Measurements from ENCODE around the gene LRRC36. TPM values are rescaled to one million over a fixed set of nuclear protein-coding genes. Genes with fewer than 3 reads are reported as not detected.

LRRC36 gene
- total RNA-seq, 4 donors from 2014 or later = 0.33 TPM; not detected in 3

DNA sequence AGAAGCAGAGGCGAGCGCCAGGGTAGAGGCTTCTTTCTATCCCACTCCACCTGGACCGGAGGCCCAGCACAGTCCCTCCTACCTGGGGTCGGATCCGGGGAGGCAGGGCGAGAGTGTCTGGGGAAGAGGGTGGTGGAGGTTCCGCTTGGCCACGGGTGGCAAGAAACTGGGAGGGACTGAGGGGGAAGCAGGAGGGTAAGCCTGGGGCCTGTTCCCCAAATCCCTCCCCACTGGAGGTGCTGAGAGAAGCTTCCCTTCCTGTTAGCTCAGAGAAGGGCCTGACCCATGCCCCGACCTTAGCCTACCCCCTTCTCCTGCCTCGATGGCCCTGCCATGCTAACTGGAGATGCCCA lies 68.5 kb downstream of the LRRC36 start:
- intact Hi-C loops (cut with DNase I) = no loop called here
- peaks cover 0 to 7% (median 0%) of the 10 kb centered on the region in 4 donors for H3K36me3 ChIP-seq
- no peak for TF ChIP-seq POLR2A (IDR thresholded peaks at IDR 0.05; ENCODE audit: low read depth)
- no peak for TF ChIP-seq EP300 (IDR thresholded peaks at IDR 0.05)
- no peak for TF ChIP-seq POLR2AphosphoS5 (IDR thresholded peaks at IDR 0.05)
- TF ChIP-seq, protein P1, sequence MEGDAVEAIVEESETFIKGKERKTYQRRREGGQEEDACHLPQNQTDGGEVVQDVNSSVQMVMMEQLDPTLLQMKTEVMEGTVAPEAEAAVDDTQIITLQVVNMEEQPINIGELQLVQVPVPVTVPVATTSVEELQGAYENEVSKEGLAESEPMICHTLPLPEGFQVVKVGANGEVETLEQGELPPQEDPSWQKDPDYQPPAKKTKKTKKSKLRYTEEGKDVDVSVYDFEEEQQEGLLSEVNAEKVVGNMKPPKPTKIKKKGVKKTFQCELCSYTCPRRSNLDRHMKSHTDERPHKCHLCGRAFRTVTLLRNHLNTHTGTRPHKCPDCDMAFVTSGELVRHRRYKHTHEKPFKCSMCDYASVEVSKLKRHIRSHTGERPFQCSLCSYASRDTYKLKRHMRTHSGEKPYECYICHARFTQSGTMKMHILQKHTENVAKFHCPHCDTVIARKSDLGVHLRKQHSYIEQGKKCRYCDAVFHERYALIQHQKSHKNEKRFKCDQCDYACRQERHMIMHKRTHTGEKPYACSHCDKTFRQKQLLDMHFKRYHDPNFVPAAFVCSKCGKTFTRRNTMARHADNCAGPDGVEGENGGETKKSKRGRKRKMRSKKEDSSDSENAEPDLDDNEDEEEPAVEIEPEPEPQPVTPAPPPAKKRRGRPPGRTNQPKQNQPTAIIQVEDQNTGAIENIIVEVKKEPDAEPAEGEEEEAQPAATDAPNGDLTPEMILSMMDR (IDR thresholded peaks at IDR 0.05) = no peak
- H3K4me3 ChIP-seq = no peak overlapping the region
- no peaks in the 10 kb centered on the region for H3K9me3 ChIP-seq
- H3K4me1 ChIP-seq = peaks cover 70 to 99% (median 93%) of the 10 kb centered on the region in 4 donors
- H3K27ac ChIP-seq (replicated peaks in 1 of 4) = peak overlapping the region; percentile 80 to 88 (median 81)
- DNase-seq (ENCODE audit: extremely low spot score) = no peak
- WGBS = 86% methylated on average over 5 of the region's 10 CpGs
- H3K27me3 ChIP-seq = no peaks in the 10 kb centered on the region

DNA sequence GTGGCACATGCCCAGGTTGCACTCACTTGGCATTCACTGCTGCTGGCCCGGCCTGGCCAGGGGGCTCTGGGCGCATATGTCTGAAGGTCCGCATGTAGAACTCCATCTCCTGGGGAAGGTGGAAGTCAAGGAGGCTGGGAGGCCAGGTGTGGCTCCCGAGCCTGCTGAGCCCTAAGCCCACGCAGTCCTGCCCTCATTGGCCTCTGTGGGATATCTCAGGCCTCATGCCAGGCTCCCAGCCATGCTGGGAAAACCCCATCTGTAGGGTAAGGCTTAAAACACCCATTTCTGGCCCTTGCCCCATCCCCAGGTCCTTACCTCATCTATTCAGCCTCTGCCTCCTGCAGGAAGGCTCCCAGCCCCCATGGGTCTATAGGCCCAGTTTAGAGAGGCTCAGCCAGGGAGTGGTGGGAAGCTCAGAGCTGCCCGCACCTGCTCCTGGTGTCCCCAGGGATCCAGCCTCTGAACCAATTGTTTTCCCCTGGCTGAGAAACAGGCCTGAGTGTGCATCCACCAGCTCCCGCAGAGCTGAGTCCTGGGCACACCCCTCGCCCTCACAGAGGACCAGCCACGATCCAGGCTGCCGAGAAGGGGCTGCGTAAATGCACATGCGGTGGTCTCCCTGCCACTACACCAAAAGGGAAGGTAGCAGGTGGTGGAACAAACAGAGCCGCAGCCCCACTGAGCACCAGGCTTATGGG lies 69.0 kb downstream of the LRRC36 start:
- no peaks in the 10 kb centered on the region for H3K9me3 ChIP-seq
- intact Hi-C loops (cut with DNase I) = no loop called here
- H3K4me3 ChIP-seq = peak overlapping the region in 3 of 4 donors; percentile 9 to 32 (median 11)
- H3K27me3 ChIP-seq = no peaks in the 10 kb centered on the region
- no peak for TF ChIP-seq POLR2A (IDR thresholded peaks at IDR 0.05; ENCODE audit: low read depth)
- peak overlapping the region; percentile 80 to 88 (median 81) for H3K27ac ChIP-seq (replicated peaks in 1 of 4)
- H3K36me3 ChIP-seq = peaks cover 0 to 1% (median 0%) of the 10 kb centered on the region in 4 donors
- 64% methylated on average over 8 of the region's 13 CpGs for WGBS
- peaks cover 67 to 94% (median 88%) of the 10 kb centered on the region in 4 donors for H3K4me1 ChIP-seq
- DNase-seq (ENCODE audit: extremely low spot score) = no peak

DNA sequence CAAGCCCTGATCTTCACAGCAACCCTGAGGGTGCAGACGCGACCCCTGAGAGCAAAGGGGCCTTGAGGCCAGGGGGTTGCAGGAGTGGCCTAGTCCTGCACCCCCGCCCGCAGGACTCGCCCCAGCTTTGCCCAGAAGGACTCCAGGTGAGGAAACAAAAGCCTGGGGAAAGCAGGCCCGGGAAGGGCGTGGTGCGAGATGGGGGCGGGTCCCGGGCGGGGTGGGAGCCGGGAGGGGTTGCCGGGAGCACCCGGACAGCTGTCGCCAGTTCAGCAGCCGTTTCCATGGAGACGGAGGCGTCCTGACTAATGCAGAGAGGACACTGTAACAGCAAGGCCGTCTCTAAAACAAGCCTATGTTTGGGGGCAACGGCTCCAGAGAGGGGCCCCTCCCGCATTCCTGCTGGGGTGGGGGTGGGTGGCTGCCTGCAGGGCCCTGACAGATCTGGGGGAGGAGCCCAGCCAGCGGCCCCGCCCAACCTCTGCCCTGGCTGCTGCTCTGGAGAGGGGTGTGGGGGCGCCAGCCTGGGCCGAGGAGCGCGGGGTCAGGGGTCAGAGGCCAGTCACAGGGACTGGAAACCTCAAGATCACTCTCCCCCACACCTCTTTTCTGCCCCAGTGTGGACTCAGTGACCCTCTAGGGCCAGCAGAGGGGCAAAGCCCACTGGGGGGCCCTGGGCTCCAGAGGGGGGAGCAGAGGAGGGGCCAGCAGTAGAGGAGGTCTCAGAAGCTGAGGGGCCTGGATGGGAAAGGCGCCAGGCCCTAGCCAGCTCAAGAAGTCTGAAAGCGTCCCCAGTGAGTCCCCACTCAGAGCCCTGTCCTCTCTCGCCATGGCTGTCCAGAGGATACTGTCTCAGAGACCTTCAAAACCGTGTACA lies 69.8 kb downstream of the LRRC36 start:
- no peaks in the 10 kb centered on the region for H3K36me3 ChIP-seq
- DNase-seq (ENCODE audit: extremely low spot score) = no peak
- intact Hi-C loops (cut with DNase I) = no loop called here
- WGBS = 12% methylated on average over 19 of the region's 31 CpGs
- peak overlapping the region; percentile 80 to 88 (median 81) for H3K27ac ChIP-seq (replicated peaks in 1 of 4)
- H3K4me1 ChIP-seq = peaks cover 64 to 86% (median 80%) of the 10 kb centered on the region in 4 donors
- H3K27me3 ChIP-seq = no peaks in the 10 kb centered on the region
- TF ChIP-seq POLR2A (IDR thresholded peaks at IDR 0.05; ENCODE audit: low read depth) = no peak
- peak in 1 of 2 donors; percentile 37 for TF ChIP-seq POLR2AphosphoS5 (IDR thresholded peaks at IDR 0.05)
- H3K9me3 ChIP-seq = no peaks in the 10 kb centered on the region
- H3K4me3 ChIP-seq = peak overlapping the region; percentile 5 to 32 (median 10)

DNA sequence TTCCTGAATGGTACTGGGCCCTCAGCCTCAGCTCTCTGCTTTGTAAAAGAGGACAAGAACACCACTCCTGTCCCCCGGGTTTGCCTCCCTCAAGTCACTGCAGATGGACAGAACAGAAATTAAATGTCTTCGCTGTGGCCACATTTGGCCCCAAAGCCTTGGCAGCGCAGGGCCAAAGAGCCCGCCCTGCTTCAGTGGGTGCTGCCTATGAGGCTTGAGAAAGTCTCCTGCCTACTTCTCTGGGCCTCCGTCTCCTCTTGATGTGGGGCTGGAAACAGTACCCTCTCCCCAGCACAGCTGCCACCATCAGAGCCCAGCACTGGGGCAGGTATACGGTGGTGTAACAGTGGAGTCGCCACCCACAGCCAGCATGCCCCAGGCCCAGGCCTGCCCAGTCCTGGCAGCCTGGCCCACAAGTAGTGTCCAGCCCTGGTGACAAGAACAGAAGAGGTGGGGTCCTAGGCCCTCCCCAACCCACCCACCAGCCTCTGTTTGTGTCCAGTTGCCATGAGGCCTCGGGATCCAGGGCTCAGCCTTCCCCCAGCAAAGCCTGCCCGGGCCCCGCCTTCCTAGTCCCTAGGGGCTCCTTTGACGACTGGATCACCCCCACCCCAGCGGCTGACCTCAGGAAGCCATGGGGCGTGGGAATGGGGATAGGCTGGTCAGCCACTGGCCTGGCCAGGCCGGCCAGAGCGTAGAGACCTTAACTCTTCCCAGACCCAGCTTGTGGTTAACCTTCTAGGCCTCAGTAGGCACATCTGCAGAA lies 70.6 kb downstream of the LRRC36 start:
- no peak for DNase-seq (ENCODE audit: extremely low spot score)
- intact Hi-C loops (cut with DNase I) = no loop called here
- H3K4me3 ChIP-seq = no peak overlapping the region
- H3K36me3 ChIP-seq = no peaks in the 10 kb centered on the region
- peak overlapping the region; percentile 80 to 88 (median 81) for H3K27ac ChIP-seq (replicated peaks in 1 of 4)
- peaks cover 56 to 78% (median 72%) of the 10 kb centered on the region in 4 donors for H3K4me1 ChIP-seq
- 69% methylated on average over 10 of the region's 15 CpGs for WGBS
- no peaks in the 10 kb centered on the region for H3K27me3 ChIP-seq
- no peak for TF ChIP-seq POLR2A (IDR thresholded peaks at IDR 0.05; ENCODE audit: low read depth)
- TF ChIP-seq POLR2AphosphoS5 (IDR thresholded peaks at IDR 0.05) = no peak
- TF ChIP-seq, protein P1 (IDR thresholded peaks at IDR 0.05) = no peak
- TF ChIP-seq EP300 (IDR thresholded peaks at IDR 0.05) = no peak
- no peaks in the 10 kb centered on the region for H3K9me3 ChIP-seq

DNA sequence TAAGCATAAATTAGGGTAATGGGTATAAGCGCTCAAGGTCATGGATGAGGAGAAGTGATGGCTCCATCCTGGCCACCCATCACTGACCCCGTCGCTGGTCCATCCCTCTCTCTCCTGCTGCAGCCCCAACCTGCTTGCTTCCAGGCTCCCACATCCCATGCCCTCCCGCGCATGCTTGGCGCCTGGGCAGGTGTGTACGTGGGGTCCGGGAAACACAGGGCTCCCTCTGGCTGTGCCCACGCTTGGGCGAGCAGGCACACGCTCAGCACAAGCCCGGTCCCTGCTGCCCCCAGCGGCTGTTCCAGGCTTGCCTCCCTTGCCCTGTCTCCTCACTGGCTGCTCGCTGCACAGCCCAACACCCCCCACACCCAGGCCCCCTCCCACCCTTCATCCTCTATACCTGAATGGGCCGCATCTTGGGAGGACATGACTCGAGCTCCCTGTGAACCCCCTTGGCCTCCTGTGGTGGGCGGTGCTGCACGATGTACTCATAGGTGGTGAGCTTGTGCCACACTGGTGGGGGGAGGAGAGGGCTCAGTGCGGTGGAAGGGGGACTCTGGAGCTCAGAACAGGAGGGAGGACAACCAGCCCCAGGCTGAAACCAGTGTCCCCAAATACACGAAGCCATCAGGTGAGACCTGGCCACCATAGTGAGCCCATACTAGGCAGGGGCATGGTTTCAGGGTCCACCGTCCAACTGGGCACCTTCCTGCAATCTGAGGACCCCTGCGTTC lies 71.4 kb downstream of the LRRC36 start:
- H3K27me3 ChIP-seq = no peaks in the 10 kb centered on the region
- TF ChIP-seq, protein P1 (IDR thresholded peaks at IDR 0.05) = no peak
- no peak for TF ChIP-seq POLR2AphosphoS5 (IDR thresholded peaks at IDR 0.05)
- no peak for TF ChIP-seq EP300 (IDR thresholded peaks at IDR 0.05)
- TF ChIP-seq POLR2A (IDR thresholded peaks at IDR 0.05; ENCODE audit: low read depth) = no peak
- WGBS = 91% methylated on average over 18 of the region's 22 CpGs
- no peaks in the 10 kb centered on the region for H3K9me3 ChIP-seq
- no peaks in the 10 kb centered on the region for H3K36me3 ChIP-seq
- no peak overlapping the region for H3K4me3 ChIP-seq
- H3K4me1 ChIP-seq = peaks cover 48 to 70% (median 64%) of the 10 kb centered on the region in 4 donors
- DNase-seq (ENCODE audit: extremely low spot score) = no peak
- peak overlapping the region; percentile 11 to 81 (median 54) for H3K27ac ChIP-seq (replicated peaks in 1 of 4)
- intact Hi-C loops (cut with DNase I) = no loop called here

Measured in esophagus muscularis mucosa (tissue), 4 donors.